ENCODE data around the gene TMEM151A. TPM values are rescaled to one million over a fixed set of nuclear protein-coding genes. Genes with fewer than 3 reads are reported as not detected.
A peak's percentile ranks its signal among the peaks of the same experiment; 100 is the strongest.

The TMEM151A gene
- total RNA-seq, 4 donors from 2014 or later = 0.27 to 0.35 TPM; not detected in 2

GRCh38 chr11:66311965-66312548, 20.4 kb downstream of the TMEM151A start:
- H3K27me3 ChIP-seq = no peaks in the 10 kb centered on the region
- H3K27ac ChIP-seq = peak overlapping the region; percentile 75 to 96 (median 92)
- H3K36me3 ChIP-seq = no peaks in the 10 kb centered on the region
- H3K4me1 ChIP-seq = peaks cover 4 to 31% (median 11%) of the 10 kb centered on the region in 4 donors
- H3K4me3 ChIP-seq = peak overlapping the region; percentile 32 to 59 (median 53)
- no peaks in the 10 kb centered on the region for H3K9me3 ChIP-seq
- TF ChIP-seq POLR2A (IDR thresholded peaks at IDR 0.05) (peak in 1 of 2 donors; percentile 56), CTCF (IDR thresholded peaks at IDR 0.05) (peak; percentile 82 to 98 (median 96))
- DNase-seq = peak; percentile 96 to 98 (median 97)

DNA sequence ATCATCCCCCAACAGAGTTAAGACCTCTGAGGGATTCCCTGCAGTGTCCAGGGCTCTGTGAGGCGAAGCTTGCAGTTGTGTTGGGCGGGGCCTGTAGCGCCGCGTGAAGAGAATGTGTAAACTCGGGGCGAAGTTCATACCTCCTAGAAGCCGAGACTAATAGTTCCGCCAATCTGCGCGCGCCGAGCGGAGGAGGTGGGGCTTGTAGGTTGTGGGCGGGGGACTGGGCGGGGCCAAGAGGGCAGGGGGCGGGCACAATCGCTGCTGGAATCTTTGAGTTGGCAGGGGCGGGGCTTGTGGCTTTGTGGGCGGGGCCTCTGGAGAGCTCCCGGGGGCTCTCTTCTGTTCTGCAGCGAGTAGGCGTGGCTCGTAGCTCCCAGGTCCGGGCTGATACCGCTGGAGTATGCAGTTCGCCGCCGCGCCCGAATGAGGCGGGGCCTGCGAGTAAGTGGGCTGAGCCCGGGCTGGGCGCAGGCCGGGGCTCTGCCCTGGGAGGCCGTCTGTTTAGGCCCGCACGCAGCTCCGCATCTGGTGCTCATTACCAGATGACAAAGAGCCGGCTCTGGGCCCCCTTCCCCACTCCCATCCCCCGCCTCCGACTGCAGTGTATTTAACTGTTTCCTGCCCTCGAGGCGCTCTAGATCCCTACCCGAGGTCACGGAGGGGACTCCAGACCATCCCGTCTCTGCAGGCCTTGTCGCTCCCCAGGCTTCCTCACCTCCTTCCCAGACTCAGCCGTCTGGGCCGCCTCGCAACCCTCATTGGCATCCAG, 21.0 kb downstream of the TMEM151A start:
- peak in 1 of 6 experiments; percentile 5 for TF ChIP-seq CTCF (IDR thresholded peaks at IDR 0.05)
- no peak for TF ChIP-seq POLR2A (IDR thresholded peaks at IDR 0.05)
- H3K4me1 ChIP-seq = peaks cover 4 to 36% (median 12%) of the 10 kb centered on the region in 4 donors

GRCh38 chr11:66313321-66314185, 21.9 kb downstream of the TMEM151A start:
- no peaks in the 10 kb centered on the region for H3K36me3 ChIP-seq
- no peak for DNase-seq
- H3K4me3 ChIP-seq = peak overlapping the region; percentile 26 to 59 (median 53)
- H3K9me3 ChIP-seq = no peaks in the 10 kb centered on the region
- peaks cover 4 to 44% (median 20%) of the 10 kb centered on the region in 4 donors for H3K4me1 ChIP-seq
- no peaks in the 10 kb centered on the region for H3K27me3 ChIP-seq
- peak overlapping the region; percentile 88 to 96 (median 92) for H3K27ac ChIP-seq
- no peak for TF ChIP-seq POLR2A (IDR thresholded peaks at IDR 0.05)
- no peak for TF ChIP-seq CTCF (IDR thresholded peaks at IDR 0.05)

More for the DNA sequence above, 21.0 kb downstream of the TMEM151A start:
- DNase-seq = peak; percentile 100
- H3K4me3 ChIP-seq = peak overlapping the region; percentile 32 to 59 (median 53)
- no peaks in the 10 kb centered on the region for H3K27me3 ChIP-seq
- no peaks in the 10 kb centered on the region for H3K36me3 ChIP-seq
- H3K27ac ChIP-seq = peak overlapping the region; percentile 88 to 96 (median 92)
- no peaks in the 10 kb centered on the region for H3K9me3 ChIP-seq

DNA sequence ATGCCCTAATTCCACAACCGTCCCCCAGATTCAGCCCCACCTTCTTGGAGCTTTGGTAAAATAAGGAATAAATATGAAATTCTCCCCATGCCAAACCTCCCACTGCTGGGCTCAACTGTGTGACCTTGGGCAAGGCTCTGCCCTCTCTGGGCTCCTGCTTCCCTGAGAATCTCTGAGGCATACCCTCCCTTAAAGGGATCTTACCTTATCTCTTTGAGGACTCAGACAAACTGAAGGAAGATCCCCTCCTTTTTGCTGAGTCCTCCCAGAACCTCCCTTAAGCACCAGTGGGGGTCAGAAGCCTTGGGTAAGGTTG, 22.4 kb downstream of the TMEM151A start:
- peak overlapping the region in 3 of 4 donors; percentile 91 to 96 (median 92) for H3K27ac ChIP-seq

More for the DNA sequence above, 22.4 kb downstream of the TMEM151A start:
- Histone ChIP-seq H3K36me3 (no peaks in the 10 kb centered on the region), H3K27me3 (no peaks in the 10 kb centered on the region), H3K4me3 (peak overlapping the region in 1 of 4 donors; percentile 53), H3K9me3 (no peaks in the 10 kb centered on the region), H3K4me1 (peaks cover 4 to 50% (median 24%) of the 10 kb centered on the region in 4 donors)
- TF ChIP-seq CTCF (IDR thresholded peaks at IDR 0.05) (no peak), POLR2A (IDR thresholded peaks at IDR 0.05) (no peak)
- no peak for DNase-seq

All from Peyer's patch (tissue), 4 donors.